GM23338 (cell line): ENCODE results near the gene ULBP1. TPM values are rescaled to one million over a fixed set of nuclear protein-coding genes. Genes with fewer than 3 reads are reported as not detected.

Experiments used
- ATAC-seq: fragments of 200-7000 bp; cut with Tn5 transposase; 3 replicates; pipeline ENCODE4 v1.9.1; 2020
- DNase-seq: peaks from one replicate; pipeline ENCODE4 v3.0.0-alpha.2; 2015; ENCODE audit warnings: low spot score
- H2AFZ ChIP-seq: fragments of 200-600 bp; sonication (generic); 2 replicates; pipeline ENCODE4 v1.8.0; 2016; ENCODE audit warnings: antibody characterized with exemption, mild to moderate bottlenecking, moderate library complexity
- H3F3A ChIP-seq: fragments of 200-600 bp; sonication (generic); replicated peaks from 2 replicates; pipeline ENCODE4 v1.8.0; 2017; ENCODE audit warnings: antibody characterized with exemption, mixed run types, low read depth
- H3K27ac ChIP-seq: fragments of 200-600 bp; sonication (generic); 2 replicates; pipeline ENCODE4 v1.6.1; 2016; ENCODE audit warnings: low read depth
- H3K27me3 ChIP-seq: fragments of 200-600 bp; sonication (generic); 2 replicates; pipeline ENCODE4 v1.8.0; 2016; ENCODE audit warnings: mild to moderate bottlenecking, mixed run types, moderate library complexity; ENCODE audit not compliant: insufficient read depth
- H3K36me3 ChIP-seq: fragments of 200-600 bp; sonication (generic); 2 replicates; pipeline ENCODE4 v1.8.0; 2016; ENCODE audit warnings: mild to moderate bottlenecking; ENCODE audit not compliant: insufficient read depth
- H3K4me1 ChIP-seq: fragments of 200-600 bp; sonication (generic); 2 replicates; pipeline ENCODE4 v1.8.0; 2016; ENCODE audit warnings: mild to moderate bottlenecking, moderate library complexity; ENCODE audit not compliant: insufficient read depth
- H3K4me2 ChIP-seq: fragments of 200-600 bp; sonication (generic); 2 replicates; pipeline ENCODE4 v1.7.1; 2017; ENCODE audit warnings: mixed run types
- H3K4me3 ChIP-seq: fragments of 200-600 bp; sonication (generic); 2 replicates; pipeline ENCODE4 v1.6.1; 2016; ENCODE audit warnings: mixed run types
- H3K79me2 ChIP-seq: fragments of 200-600 bp; sonication (generic); replicated peaks from 2 replicates; pipeline ENCODE4 v1.8.0; 2017; ENCODE audit warnings: mild to moderate bottlenecking; ENCODE audit not compliant: insufficient read depth
- H3K9me2 ChIP-seq: fragments of 200-600 bp; sonication (generic); 2 replicates; pipeline ENCODE4 v1.8.0; 2017; ENCODE audit not compliant: insufficient read depth
- H4K20me1 ChIP-seq: fragments of 200-600 bp; sonication (generic); replicated peaks from 2 replicates; pipeline ENCODE4 v1.8.0; 2017; ENCODE audit warnings: mild to moderate bottlenecking; ENCODE audit not compliant: insufficient read depth
- H3K27ac Mint-ChIP-seq: 2 replicates; pipeline ENCODE4 v1.8.0; 2020; ENCODE audit warnings: inconsistent platforms, mild to moderate bottlenecking, moderate library complexity, mixed read lengths
- H3K27me3 Mint-ChIP-seq: 3 replicates; pipeline ENCODE4 v1.8.0; 2022; ENCODE audit warnings: low read depth, mild to moderate bottlenecking, moderate library complexity, mixed read lengths, inconsistent platforms; ENCODE audit not compliant: insufficient read depth, poor library complexity
- H3K36me3 Mint-ChIP-seq: 3 replicates; pipeline ENCODE4 v1.8.0; 2021; ENCODE audit warnings: low read depth, mild to moderate bottlenecking, inconsistent platforms, moderate library complexity, mixed read lengths
- H3K4me1 Mint-ChIP-seq: 3 replicates; pipeline ENCODE4 v1.8.0; 2020; ENCODE audit warnings: mild to moderate bottlenecking, inconsistent platforms, mixed read lengths
- H3K4me3 Mint-ChIP-seq: 3 replicates; pipeline ENCODE4 v1.8.0; 2021; ENCODE audit warnings: moderate library complexity, mild to moderate bottlenecking, inconsistent platforms, mixed read lengths
- H3K9me3 Mint-ChIP-seq: 3 replicates; pipeline ENCODE4 v1.8.0; 2020; ENCODE audit warnings: moderate library complexity, mild to moderate bottlenecking, inconsistent platforms, mixed read lengths
- CREB1 ChIP-seq: fragments of 250-450 bp; sonication (Bioruptor Pico); IDR thresholded peaks from 2 replicates; pipeline ENCODE4 v1.5.0; 2020; ENCODE audit warnings: low read depth, mild to moderate bottlenecking, moderate library complexity
- EZH2 ChIP-seq: fragments of 200-600 bp; sonication (generic); IDR thresholded peaks from one replicate; pipeline ENCODE4 v1.8.0; 2017; ENCODE audit warnings: antibody characterized with exemption, mild to moderate bottlenecking, low read depth; ENCODE audit not compliant: unreplicated experiment
- EZH2phosphoT487 ChIP-seq: fragments of 200-600 bp; sonication (generic); IDR thresholded peaks from one replicate; pipeline ENCODE4 v1.8.1; 2018; ENCODE audit warnings: antibody characterized with exemption; ENCODE audit not compliant: unreplicated experiment
- JUNB ChIP-seq: IDR thresholded peaks from one replicate; pipeline ENCODE4 v1.6.1; 2016; ENCODE audit warnings: antibody characterized with exemption; ENCODE audit not compliant: unreplicated experiment
- STAT1 ChIP-seq: IDR thresholded peaks from one replicate; pipeline ENCODE4 v1.6.1; 2016; ENCODE audit warnings: antibody characterized with exemption; ENCODE audit not compliant: unreplicated experiment
- ZNF331 ChIP-seq: fragments of 250-450 bp; sonication (Bioruptor Pico); IDR thresholded peaks from 2 replicates; pipeline ENCODE4 v1.5.0; 2020; ENCODE audit warnings: low read depth, mild to moderate bottlenecking, moderate library complexity
- ZNF462 ChIP-seq: fragments of 250-450 bp; sonication (Bioruptor Pico); IDR thresholded peaks from 2 replicates; pipeline ENCODE4 v1.5.0; 2020; ENCODE audit warnings: mild to moderate bottlenecking, moderate library complexity
- polyA plus RNA-seq: library from polyadenylated mRNA; unstranded; fragments of >200 nt; fragmentation: Nextera tagmentation; extraction: Ambion mirVana; gene quantifications from 2 replicates; pipeline ENCODE4 v1.2.1, GENCODE V29; 2016
- total RNA-seq: library from RNA; depleted of rRNA; stranded (reverse); fragments of >200 nt; shearing (Covaris generic); gene quantifications from 2 replicates; pipeline ENCODE4 v1.2.3, GENCODE V29; 2014

ULBP1 gene
- total and polyA plus RNA-seq, 2 experiments from 2014 or later, result 0.74 to 1.7 TPM

- TF ChIP-seq ZNF462 (no peak), ZNF331 (no peak), EZH2phosphoT487 (no peak), STAT1 (no peak)
These were observed 606 bp upstream of the ULBP1 start (continued) for GRCh38 chr6:149963212-149963461.

- peak; percentile 8 for ATAC-seq
These were observed 808 bp downstream of the ULBP1 start for GRCh38 chr6:149964308-149965193.

More at GRCh38 chr6:149964308-149965193, 808 bp downstream of the ULBP1 start:
- H3K4me3 Mint-ChIP-seq, result peak overlapping the region; percentile 83
- peaks cover 21% of the 10 kb centered on the region for H3K4me1 Mint-ChIP-seq
- H3K27me3 Mint-ChIP-seq, result peaks cover 93% of the 10 kb centered on the region
- Histone ChIP-seq H3K27me3 (peaks cover 99% of the 10 kb centered on the region), H3K4me2 (peak overlapping the region; percentile 98), H3K27ac (no peak overlapping the region), H3K4me1 (peaks cover 6% of the 10 kb centered on the region; the same call in 1 of the 2 replicates), H3K4me3 (peak overlapping the region; percentile 90), H3K9me2 (no peaks in the 10 kb centered on the region), H3K79me2 (no peaks in the 10 kb centered on the region), H2AFZ (peak overlapping the region; percentile 96; the same call in 1 of the 2 replicates), H3K36me3 (no peaks in the 10 kb centered on the region), H3F3A (no peaks in the 10 kb centered on the region; the same call in 1 of the 2 replicates), H4K20me1 (no peaks in the 10 kb centered on the region; the same call in 1 of the 2 replicates)
- H3K36me3 Mint-ChIP-seq, result no peaks in the 10 kb centered on the region
- TF ChIP-seq CREB1 (CRISPR knock-in tag) (no peak), JUNB (no peak), EZH2phosphoT487 (peak; percentile 86), EZH2 (peak; percentile 91)
- peaks cover 9% of the 10 kb centered on the region for H3K9me3 Mint-ChIP-seq
- no peak overlapping the region; the same call in 1 of the 2 replicates for H3K27ac Mint-ChIP-seq
- no peak for DNase-seq
